Measurements from ENCODE around the gene AK8.
A peak's percentile ranks its signal among the peaks of the same experiment; 100 is the strongest.

AK8 gene

DNA sequence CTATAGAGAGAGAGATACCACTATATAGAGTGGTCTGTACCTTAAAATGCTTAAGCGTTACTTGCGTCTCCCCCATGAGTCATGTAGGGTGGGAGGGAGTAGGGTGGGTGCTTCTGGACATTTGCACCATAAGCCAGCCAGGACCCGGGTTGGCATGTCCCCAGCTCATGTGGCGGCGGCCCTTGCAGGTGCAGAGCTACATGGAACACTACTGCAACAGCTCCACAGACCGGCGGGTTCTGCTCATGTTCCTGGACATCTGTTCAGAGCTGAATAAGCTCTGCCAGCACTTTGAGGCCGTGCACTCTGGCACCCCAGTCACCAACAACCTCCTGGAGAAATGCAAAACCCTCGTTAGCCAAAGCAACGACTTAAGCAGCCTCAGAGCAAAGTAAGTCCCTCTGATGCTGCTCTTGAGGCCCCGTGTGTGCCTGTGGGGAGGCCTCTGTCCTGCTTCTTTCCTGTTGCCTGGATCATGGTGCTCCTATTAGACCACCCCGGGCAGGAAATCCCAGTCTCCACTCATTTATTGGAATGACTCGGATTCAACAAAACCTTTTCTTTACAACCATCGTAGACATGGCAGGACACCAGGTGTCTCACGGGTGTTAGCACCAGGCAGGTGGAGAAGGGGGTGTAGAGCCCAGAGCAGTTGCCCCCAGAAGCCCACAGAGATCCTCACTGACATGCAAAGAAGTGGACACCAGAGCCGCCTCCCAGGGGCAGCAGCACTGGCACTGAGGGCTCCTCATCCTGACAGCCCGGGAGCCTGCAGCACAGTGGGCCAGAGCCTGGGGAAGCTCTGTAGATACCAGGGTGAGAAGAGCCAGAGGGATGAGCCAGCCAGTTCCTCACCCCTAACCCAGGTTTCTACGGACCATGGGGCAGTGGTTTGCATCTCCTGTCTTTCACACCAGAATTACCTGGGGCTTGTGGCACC, 9.4 kb upstream of the AK8 start:
- no peak for DNase-seq (ENCODE audit: low spot score)

DNA sequence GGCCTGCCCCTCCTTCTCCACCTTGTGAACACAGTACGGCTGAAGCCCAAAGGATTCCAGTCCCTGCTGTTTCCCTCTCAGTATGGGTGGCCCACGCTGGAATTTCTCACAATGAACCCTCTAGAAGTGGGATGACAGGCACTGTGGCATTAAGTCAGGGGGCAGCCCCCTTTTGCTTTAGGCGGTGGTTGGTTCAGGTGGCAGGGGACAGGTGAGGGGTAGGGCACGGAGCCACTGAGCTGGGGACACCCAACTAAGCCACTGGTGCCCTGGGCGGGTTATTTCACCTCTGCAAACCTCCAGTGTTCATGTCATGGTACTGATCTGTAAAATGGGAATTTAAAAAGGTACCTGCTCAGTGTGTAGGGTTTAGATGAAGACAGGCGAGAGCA, 8.2 kb upstream of the AK8 start:
- no peak for DNase-seq (ENCODE audit: low spot score)

DNA sequence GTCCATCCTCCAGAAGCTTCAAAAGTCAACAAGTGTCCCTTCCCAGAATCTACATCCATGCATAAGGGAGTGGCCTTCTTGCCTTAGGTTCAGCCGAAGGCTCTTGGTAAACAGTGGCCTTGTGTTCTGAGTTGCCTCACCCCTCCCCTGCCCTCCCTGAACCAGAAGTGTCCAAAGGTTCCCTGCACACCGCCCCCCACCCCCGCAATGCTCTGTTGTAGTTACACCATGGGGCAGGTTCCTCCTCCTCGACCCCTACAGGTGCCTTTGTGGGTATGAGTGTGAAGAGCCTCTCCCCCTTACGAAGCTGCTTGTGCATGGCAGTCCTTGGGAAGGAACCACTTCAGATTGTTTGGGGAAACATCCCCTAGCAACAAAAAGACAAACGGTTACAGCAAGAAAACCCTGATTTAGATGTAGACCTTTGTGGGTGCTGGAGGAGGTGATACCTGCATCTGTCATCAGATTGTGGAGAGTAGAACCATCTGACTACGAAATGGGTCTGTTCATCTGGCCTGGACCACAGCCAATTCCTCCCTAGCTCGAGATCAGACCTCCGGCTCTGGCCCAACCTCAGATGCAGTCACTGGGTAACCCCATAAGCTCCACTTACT, 7.7 kb upstream of the AK8 start:
- no peak for DNase-seq (ENCODE audit: low spot score)

DNA sequence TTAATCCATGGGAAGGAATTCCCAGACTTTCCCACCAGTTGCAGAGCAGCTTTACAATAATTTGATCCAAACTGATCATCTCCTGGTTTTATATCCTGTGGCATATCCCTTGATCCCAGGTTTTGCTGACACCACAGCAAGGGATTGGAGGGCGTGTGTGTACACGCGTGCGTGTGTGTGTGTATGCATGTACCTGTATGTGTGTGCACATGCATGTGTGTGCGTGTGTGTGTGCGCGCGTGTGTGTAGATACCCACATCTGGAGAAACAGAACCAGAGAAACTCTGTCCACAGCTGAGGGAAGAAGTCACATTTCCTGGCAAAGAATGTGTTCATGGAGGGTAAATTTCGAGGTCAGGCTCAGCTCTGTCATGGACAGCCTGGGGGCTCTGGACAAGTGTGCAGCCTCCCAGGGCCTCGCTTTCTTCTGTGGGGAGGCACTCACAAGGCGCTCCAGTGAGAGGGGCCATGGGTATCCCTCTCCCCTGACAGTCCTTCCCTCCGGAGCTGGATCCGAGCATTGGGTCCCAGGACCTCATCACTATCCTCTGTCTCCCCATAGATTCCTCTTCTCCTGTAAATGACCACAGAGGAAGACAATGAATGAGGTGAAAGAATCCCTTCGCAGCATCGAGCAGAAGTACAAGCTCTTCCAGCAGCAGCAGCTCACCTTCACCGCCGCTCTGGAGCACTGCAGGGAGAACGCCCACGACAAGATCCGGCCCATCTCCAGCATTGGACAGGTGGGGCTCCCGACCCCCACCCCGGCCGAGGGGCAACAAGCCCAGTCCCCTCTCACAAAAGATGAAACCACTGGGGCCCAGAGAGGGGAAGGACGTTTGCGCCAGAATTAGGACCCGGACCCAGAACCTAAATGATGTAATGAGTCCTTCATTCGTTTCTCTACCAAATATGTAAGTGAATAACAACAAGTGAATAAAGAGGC, 5.5 kb upstream of the AK8 start:
- DNase-seq (ENCODE audit: low spot score), result no peak

DNA sequence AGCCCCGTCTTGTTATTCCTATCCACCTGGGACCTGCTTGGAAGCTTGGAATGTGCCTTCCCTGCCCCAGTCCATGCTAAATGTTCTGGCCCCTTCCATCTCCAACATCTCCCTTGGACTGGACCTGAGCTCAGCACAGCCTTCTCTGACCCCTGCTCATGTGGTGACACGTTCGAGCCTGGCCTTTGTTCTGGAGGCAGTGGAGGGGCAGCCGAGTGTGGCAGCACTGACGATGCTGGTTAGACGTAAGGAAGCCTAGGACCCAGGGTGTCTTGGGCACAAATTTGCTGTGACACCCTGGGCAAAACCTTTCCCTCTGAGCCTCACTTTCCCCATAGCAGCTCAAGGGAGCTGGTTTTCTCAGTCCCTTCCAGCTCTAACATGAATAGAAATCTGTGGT, 4.5 kb upstream of the AK8 start:
- no peak for DNase-seq (ENCODE audit: low spot score)

DNA sequence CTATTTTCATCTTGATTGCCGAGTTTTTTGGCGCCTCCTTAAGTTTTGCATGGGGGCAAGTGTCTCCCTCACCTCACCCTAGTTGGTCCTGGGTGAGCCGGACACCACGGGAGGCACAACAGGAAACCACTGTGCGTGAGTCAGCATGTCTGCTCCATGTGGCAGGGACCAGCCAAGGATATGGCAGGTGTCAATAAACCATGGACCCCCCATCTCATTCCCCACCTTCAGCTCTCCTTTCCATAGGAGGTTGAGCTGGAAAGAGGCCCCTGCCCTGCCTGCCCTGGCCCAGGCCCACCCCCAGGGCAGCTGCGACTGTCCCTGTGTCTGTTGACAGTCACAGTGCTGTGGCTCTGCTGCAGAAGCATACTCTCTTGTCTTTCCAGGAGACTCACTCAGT, 3.7 kb upstream of the AK8 start:
- DNase-seq (ENCODE audit: low spot score), result no peak

DNA sequence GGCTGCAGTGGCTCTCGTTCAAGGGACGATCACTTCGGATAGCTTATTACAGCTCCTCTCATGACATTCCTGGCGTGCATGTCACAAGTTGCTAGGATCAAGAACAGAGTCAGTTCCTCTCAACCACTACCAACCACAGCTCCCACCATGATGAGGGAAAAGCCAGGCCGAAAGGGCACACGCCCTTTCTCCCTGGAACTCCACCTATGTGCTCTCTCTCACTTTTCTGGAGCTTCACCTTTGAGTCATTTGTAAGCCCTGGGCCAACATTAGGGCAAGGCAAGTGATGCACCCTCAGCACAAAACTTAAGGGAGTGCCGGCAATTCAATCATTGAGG, 2.2 kb upstream of the AK8 start:
- DNase-seq (ENCODE audit: low spot score), result no peak

DNA sequence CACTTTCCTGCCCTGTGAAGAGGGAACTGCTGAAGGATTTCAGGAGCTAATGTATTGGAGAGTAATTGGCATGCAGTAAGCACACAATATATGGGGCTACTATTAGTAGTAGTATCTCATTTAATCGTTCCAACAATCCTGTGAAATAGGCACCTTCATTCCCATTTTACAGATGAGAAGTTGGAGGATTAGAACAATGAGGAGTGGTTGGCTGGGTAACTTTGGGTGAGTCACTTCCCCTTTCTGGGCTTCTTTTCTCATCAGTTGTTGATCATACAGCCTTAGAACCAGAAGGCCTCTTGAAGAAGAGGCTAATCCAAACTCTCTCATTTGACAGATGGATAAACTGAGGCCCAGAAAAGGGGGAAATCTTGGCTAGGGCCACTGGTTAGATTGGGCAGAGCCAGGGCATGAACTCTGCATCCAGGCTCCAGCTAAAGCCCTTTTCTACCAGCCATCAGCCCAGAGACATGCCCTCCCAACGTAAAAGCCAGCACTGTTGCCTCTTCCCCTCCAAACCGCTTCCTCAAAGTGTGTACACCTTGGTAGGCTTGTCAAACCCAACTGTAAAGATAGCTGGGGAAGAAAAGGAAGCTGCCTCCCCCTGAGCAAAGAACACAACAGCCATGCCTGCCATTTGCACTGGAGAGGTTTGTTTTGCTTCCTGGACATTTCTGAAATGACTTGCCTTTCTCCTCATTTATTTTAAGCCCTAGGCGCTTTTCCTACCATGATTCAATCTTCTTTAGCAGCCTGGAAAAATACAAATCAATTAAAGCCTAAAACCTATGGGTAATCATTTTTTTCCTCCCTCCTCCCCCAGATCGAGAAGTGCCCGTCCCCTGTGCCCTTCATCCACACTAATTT, 1.6 kb upstream of the AK8 start:
- no peak for DNase-seq (ENCODE audit: low spot score)

DNA sequence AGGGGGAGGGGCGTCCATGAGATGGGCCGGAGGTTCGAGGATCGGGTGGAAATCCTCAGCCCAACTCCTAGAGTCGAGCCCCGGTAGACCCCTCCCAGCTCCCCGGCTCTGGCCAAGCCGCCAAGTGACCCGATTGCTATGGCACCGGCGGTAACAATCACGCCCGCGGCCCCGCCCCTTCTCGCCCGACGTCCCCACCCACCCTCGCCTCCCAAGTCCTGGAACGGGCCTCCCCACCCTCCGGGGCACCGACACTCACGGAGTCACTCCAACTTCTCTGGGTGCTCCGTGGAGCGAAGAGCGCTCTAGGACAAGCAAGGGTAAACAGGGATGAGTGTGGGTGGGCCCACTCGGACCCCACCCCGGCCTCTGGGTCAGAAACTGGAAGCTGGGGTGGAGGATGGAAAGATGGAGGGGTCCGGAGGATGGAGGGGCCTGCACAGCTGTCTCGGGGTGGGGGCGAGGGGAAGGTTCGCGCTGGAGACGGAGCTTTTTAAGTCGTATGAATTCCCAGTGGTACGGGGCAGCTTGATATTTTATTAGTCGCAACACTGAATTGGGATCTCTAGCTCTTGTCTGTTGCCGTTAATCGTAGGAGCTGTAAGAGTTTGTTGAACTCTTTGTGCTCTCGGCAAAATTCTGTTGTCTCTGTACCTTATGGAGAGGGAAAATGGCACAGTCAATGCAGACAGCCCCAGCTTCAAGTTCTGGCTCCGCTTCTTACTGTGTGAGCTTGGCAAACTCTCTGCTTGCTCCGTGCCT, 792 bp upstream of the AK8 start, which contains the start of gene SPACA9:
SPACA9 (plus strand) TSS at position 204 of the 762 bp plus-strand sequence. CDS start 5,050 bp downstream, outside the sequence.
- DNase-seq (ENCODE audit: low spot score), result peak; percentile 54

DNA sequence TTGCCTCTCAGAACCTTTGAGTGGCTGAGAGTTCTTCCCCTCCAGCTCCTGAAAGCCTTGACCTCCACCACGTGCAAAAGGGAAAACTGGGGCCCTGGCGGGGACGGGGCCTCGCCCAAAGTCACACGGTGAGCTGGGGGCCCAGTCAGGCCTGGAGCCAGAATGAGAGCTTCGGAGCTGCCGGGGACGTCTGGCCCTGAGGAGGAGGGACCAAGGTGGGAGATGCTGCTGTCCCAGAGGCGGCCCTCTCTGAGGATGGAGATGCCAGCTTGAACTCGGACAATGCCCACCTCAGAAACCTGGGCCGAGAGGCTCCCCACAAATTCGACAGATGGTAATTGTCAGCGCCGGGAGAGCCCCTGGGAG, 643 bp downstream of the AK8 start:
- DNase-seq (ENCODE audit: low spot score), result no peak

DNA sequence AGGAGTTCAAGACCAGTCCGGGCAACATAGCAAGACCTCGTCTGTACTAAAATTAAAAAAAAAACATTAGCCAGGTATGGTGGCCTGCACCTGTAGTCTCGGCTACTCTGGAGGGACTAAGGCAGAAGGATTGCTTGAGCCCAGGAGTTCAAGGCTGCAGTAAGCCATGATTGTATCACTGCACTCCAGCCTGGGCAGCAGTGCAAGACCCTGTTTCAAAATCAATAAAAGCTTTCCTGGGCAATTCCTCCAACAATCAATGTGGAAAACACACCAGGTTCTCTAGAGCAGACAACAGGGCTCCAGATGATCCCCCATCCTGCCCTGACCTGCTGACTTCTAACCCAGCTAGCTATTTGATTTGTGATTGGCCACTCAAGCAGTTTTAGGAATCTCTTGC, 1.2 kb downstream of the AK8 start:
- no peak for DNase-seq (ENCODE audit: low spot score)

DNA sequence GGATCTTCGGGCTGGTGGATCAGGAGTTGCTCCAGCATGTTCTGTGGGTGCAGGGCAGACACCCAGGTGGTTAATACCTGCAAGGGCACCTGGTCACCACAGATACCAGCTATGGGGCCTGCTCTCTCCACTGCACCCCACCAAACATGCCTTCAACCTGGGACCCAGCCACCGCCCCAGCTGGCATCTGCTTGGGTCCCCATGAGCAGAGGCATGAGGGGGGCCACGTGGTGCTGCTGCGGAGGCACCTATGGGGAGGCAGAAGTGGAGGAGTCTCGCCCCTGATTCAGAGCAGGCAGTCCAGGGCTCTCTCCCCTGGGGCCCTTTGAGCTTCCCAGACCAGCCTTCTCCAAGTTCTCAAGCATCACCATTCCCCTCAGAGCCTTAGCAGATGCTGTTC, 2.9 kb downstream of the AK8 start:
- DNase-seq (ENCODE audit: low spot score), result no peak

DNA sequence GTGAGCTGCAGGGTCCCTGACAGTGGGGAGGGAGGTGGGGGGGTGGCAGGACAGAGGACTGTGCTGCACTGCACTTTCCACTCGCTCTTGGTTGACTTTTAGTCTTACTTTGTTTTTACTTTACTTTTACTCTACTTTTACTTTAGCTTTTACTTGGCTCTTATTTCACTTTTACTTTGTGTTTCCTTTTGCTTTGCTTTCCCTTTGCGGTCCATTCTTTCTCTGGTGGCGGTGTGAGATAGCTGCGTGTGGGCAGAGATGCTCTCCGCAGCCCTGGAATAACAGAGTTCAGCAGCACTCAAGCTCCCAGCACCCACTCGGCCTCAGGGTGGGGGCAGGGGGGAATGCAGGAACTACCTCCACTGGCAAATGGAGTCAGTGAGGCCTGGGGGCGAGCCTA, 4.7 kb downstream of the AK8 start:
- no peak for DNase-seq (ENCODE audit: low spot score)

DNA sequence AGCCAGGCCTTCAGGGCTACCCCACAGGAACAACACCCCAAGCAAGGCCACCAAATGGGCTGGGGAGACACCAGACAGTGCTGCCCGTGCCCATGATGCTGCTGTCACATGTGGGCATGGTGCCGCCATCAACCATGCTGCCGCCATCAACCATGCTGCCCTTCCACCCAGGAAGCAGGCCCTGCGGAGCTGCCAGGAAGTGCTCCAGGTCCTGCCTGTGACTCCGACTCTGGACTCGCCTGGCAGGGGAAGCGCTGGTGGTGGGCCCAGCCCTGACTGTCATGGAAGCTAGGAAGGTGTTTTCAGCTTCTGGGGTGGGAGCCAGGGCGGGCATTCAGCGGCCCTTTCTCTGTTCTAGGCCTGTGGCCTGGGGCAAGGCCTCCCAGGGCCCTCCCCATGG, 8.8 kb downstream of the AK8 start:
- DNase-seq (ENCODE audit: low spot score), result no peak

DNA sequence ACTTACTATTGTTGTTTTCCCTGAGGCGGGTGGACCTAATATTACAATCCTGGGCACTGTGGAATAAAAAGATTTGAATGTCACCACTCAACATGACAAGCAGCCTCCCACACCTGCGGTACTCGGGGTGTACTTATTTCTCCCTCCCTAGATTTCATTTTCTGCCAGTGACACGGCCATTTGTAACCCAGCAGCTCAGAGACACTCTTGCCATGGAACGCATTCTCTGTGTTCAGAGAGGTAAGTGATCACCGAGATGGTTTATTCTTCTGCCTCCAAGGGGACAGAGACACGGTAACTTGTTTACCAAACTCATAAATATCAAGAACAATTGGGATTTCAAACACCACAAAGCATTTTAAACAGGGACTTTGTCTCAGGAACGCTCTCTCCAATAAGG, 11.2 kb downstream of the AK8 start:
- no peak for DNase-seq (ENCODE audit: low spot score)

DNA sequence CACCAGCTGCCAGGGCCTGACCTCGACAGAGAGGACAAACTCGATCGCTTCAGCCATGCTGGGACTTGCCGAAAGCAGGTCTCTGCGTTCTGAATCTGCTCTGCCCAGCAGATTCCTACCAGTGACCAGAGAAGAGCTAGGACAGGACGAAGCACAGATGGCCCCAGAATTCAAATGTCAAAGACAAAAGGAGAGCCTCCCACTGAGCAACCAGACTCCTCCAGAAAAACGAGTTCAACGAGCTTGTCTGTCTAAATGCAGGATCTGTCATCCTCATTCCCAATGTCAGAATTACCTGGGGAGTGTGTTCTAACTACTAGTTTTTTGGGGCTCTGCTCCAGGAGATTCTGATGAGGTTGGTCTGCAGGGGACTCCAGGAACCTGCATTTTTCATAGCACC, 13.4 kb downstream of the AK8 start:
- DNase-seq (ENCODE audit: low spot score), result no peak

DNA sequence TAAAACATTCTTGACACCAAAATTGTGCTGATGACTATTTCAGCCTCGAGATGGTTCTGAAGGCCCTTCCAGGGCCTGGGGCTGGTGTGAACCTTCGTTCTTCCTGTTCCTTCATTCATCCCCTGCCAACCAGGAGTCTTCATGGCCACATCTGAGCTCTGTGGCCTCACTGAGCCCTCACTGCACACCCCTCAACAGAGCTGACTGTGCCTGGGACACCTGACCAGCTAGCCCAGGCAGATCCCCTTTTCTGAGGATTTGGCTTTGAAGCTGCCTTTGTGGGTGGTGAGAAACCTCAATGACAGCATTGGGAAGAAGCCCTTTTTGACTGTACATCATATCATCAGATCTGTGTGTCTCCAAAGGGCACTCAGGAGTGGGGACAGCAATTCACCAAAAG, 13.8 kb downstream of the AK8 start:
- DNase-seq (ENCODE audit: low spot score), result no peak

DNA sequence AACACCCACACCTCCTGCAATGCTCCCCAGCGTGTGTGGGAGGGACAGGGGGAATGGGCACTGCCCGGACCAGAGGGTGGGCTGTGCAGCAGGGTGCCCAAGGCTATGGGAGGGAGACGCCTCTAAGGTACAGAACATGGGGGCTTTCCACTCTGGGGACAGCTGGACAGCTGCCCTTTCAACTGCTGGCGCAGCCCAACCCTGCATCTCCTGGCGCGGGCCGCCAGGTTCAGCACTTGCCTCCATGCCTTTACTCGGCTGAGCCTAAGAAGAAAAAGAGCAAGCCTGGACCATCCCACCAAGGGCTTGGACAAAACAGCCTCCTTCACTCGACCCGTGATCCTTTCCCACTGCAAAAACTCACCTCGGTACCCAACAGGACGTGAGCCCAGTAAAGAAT, 15.0 kb downstream of the AK8 start:
- no peak for DNase-seq (ENCODE audit: low spot score)

DNA sequence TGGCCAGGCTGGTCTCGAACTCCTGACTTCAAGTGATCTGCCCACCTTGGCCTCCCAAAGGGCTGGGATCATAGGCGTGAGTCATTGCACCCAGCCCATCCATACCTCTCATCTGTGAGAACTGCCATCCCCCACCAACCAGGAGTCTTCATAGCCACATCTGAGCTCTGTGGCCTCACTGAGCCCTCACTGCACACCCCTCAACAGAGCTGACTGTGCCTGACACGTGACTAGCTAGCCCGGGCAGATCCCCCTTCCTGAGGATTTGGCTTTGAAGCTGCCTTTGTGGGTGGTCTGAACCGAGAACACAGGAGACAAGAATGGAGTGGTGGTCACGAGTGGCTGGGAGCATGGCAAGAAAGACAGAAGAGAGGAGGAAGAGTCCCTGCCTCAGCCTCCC, 15.6 kb downstream of the AK8 start:
- no peak for DNase-seq (ENCODE audit: low spot score)

DNA sequence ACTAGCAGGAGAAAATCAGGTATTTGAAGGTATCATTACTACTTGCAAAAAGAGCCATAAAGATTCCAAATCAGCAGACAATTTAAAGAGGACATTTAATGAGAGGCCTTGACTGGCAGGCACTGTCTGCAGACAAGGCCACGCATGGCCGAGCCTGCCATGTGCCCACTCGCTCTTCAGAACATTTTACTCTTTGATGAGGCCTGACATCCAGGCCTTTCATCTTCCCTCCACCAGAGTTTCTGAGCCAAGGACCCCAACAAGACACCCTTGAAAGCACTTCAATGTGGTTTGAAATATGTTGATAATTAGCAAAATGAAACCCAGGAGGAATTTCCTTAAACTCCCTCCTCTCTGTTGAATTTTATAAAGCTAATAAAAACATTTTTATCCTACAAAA, 16.4 kb downstream of the AK8 start:
- no peak for DNase-seq (ENCODE audit: low spot score)

DNA sequence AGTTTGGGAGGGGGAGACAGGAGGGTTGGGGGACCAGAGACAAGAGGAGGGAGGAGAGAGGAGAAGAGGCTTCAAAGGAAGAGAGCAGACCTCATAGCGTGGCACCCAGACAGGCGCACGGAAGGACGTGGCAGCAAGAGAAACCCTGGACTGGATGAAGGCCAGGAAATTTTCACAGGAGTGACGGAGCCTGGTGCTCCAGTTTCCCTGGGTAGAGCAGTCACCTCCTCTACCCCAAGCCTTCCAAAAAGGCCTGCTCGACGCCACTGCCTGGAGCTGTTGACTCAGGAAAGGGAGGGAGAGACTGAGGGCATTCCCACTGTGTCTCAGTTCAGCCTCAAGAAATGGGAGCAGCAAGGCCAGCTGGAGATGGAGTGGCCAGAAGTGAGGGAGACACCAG, 19.3 kb downstream of the AK8 start:
- DNase-seq (ENCODE audit: low spot score), result no peak
